ENCODE measurements around the gene MAGI2. TPM values are rescaled to one million over a fixed set of nuclear protein-coding genes. Genes with fewer than 3 reads are reported as not detected.

Gene MAGI2
- total RNA-seq, 1 donor: 18.8 TPM

DNA sequence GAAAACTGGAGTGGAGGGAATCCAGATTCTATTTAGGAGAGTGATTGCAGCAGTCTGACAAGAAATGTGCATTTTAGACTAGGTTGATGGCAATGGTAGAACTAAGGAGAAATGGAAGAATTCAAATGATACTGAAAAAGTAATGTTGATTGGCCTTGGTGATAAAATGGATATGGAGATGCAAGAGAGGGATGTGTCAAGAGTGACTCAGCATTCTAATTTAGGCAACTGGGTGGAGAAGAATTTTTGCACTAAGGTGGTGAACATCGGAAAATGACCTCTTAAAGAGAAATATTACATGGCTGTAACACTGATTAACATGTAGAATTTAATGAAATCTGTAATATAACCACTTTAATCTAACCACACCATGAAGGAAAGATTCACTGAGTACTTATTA, 848.3 kb downstream of the MAGI2 start:
- no peak for DNase-seq (ENCODE audit: insufficient read length, low spot score, missing footprints)
- Histone ChIP-seq H3K9me3 (ENCODE audit: low read depth, low read length) (no peaks in the 10 kb centered on the region), H3K36me3 (ENCODE audit: insufficient read depth, low read length) (no peaks in the 10 kb centered on the region), H3K27ac (ENCODE audit: low read depth, low read length) (no peak overlapping the region), H3K79me2 (ENCODE audit: insufficient read depth, low read length) (no peaks in the 10 kb centered on the region), H3K4me1 (ENCODE audit: insufficient read depth, low read length) (no peaks in the 10 kb centered on the region), H4K20me1 (ENCODE audit: insufficient read depth, low read length) (no peaks in the 10 kb centered on the region), H3K27me3 (ENCODE audit: insufficient read depth, low read length) (no peaks in the 10 kb centered on the region), H2AFZ (ENCODE audit: low read length) (no peak overlapping the region), H3K4me2 (ENCODE audit: insufficient read depth, low read length) (no peak overlapping the region), H3K4me3 (ENCODE audit: insufficient read depth, low read length) (no peak overlapping the region)
- TF ChIP-seq, protein P1, sequence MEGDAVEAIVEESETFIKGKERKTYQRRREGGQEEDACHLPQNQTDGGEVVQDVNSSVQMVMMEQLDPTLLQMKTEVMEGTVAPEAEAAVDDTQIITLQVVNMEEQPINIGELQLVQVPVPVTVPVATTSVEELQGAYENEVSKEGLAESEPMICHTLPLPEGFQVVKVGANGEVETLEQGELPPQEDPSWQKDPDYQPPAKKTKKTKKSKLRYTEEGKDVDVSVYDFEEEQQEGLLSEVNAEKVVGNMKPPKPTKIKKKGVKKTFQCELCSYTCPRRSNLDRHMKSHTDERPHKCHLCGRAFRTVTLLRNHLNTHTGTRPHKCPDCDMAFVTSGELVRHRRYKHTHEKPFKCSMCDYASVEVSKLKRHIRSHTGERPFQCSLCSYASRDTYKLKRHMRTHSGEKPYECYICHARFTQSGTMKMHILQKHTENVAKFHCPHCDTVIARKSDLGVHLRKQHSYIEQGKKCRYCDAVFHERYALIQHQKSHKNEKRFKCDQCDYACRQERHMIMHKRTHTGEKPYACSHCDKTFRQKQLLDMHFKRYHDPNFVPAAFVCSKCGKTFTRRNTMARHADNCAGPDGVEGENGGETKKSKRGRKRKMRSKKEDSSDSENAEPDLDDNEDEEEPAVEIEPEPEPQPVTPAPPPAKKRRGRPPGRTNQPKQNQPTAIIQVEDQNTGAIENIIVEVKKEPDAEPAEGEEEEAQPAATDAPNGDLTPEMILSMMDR (IDR thresholded peaks at IDR 0.05; ENCODE audit: extremely low read depth, low read depth, low read length): no peak

DNA sequence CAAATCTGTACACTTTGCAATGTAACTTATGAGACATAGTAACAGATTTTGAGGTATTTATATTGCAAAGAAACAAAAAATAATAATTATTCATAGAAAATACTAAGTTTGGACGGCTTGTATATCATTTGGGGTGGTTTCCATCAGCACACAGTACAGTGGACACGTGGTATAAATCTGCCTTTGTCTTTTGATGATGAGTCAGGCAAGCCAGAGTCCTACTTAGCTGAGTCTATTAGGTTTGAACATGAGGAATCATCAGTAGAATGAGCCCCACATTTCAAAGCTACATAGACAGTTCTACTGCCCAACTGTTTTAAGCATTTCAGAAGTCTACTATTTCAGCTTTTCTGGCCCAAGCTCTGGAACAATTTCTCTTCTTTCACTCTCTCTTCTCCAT, 851.7 kb downstream of the MAGI2 start:
- H3K27me3 ChIP-seq (ENCODE audit: insufficient read depth, low read length): no peaks in the 10 kb centered on the region
- TF ChIP-seq, protein P1 (IDR thresholded peaks at IDR 0.05; ENCODE audit: extremely low read depth, low read depth, low read length): no peak
- no peaks in the 10 kb centered on the region for H4K20me1 ChIP-seq (ENCODE audit: insufficient read depth, low read length)
- H3K79me2 ChIP-seq (ENCODE audit: insufficient read depth, low read length): no peaks in the 10 kb centered on the region
- H3K4me2 ChIP-seq (ENCODE audit: insufficient read depth, low read length): no peak overlapping the region
- no peaks in the 10 kb centered on the region for H3K9me3 ChIP-seq (ENCODE audit: low read depth, low read length)
- no peak overlapping the region for H3K27ac ChIP-seq (ENCODE audit: low read depth, low read length)
- no peak overlapping the region for H3K4me3 ChIP-seq (ENCODE audit: insufficient read depth, low read length)
- no peaks in the 10 kb centered on the region for H3K4me1 ChIP-seq (ENCODE audit: insufficient read depth, low read length)
- no peak for DNase-seq (ENCODE audit: insufficient read length, low spot score, missing footprints)
- H2AFZ ChIP-seq (ENCODE audit: low read length): no peak overlapping the region
- H3K36me3 ChIP-seq (ENCODE audit: insufficient read depth, low read length): no peaks in the 10 kb centered on the region

DNA sequence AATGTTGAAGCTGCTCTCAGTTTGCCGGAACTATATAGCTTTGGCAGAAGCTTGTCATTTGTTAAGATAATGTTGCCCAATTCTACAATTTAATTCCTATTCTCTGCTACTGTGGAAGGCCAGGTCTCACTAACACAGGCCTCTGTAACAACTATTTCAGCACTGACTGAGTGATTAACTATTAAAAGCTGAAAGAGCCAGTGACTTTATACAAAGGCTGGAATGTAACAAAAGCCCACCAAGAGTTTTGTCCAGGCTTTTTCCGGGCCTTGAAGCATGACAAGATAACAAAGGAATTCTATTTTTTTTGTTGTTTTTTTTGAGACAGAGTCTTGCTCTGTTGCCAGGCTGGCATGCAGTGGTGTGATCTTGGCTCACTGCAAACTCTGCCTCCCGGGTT, 859.3 kb downstream of the MAGI2 start:
- H4K20me1 ChIP-seq (ENCODE audit: insufficient read depth, low read length): no peaks in the 10 kb centered on the region
- no peaks in the 10 kb centered on the region for H3K79me2 ChIP-seq (ENCODE audit: insufficient read depth, low read length)
- no peak for DNase-seq (ENCODE audit: insufficient read length, low spot score, missing footprints)
- H3K27me3 ChIP-seq (ENCODE audit: insufficient read depth, low read length): no peaks in the 10 kb centered on the region
- H3K9me3 ChIP-seq (ENCODE audit: low read depth, low read length): no peaks in the 10 kb centered on the region
- H3K4me2 ChIP-seq (ENCODE audit: insufficient read depth, low read length): no peak overlapping the region
- no peak overlapping the region for H3K4me3 ChIP-seq (ENCODE audit: insufficient read depth, low read length)
- no peaks in the 10 kb centered on the region for H3K36me3 ChIP-seq (ENCODE audit: insufficient read depth, low read length)
- H2AFZ ChIP-seq (ENCODE audit: low read length): no peak overlapping the region
- peaks cover 3% of the 10 kb centered on the region for H3K4me1 ChIP-seq (ENCODE audit: insufficient read depth, low read length)
- TF ChIP-seq, protein P1 (IDR thresholded peaks at IDR 0.05; ENCODE audit: extremely low read depth, low read depth, low read length): no peak
- no peak overlapping the region for H3K27ac ChIP-seq (ENCODE audit: low read depth, low read length)

DNA sequence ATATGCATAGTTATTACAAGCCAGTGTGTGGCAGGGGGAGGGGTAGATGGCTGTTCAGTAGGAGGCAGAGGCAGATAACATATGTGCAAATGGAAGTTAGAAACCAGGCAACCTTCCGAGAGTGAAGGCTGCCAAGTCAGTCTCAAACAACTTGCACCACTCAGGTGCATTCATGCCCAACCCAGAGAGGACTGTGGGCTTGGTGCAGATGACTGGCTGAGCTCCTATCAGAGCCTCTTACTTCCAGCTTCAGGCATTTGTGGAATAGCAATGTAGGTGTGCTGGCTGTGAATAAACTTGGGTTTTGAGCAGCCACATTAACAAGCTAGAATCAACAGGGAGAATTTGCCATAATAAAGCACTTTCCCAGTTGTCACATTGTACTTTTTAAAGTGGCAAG, 865.1 kb downstream of the MAGI2 start:
- Histone ChIP-seq H3K27me3 (ENCODE audit: insufficient read depth, low read length) (no peaks in the 10 kb centered on the region), H3K36me3 (ENCODE audit: insufficient read depth, low read length) (no peaks in the 10 kb centered on the region), H3K79me2 (ENCODE audit: insufficient read depth, low read length) (no peaks in the 10 kb centered on the region), H4K20me1 (ENCODE audit: insufficient read depth, low read length) (peaks cover 2% of the 10 kb centered on the region), H3K9me3 (ENCODE audit: low read depth, low read length) (no peaks in the 10 kb centered on the region), H3K4me1 (ENCODE audit: insufficient read depth, low read length) (no peaks in the 10 kb centered on the region), H3K4me3 (ENCODE audit: insufficient read depth, low read length) (no peak overlapping the region), H2AFZ (ENCODE audit: low read length) (no peak overlapping the region), H3K4me2 (ENCODE audit: insufficient read depth, low read length) (no peak overlapping the region), H3K27ac (ENCODE audit: low read depth, low read length) (no peak overlapping the region)
- no peak for DNase-seq (ENCODE audit: insufficient read length, low spot score, missing footprints)
- TF ChIP-seq, protein P1 (IDR thresholded peaks at IDR 0.05; ENCODE audit: extremely low read depth, low read depth, low read length): no peak

All from osteoblast (primary cell).